HCT116 (cell line): ENCODE results near the gene SCYL2. TPM values are rescaled to one million over a fixed set of nuclear protein-coding genes. Genes with fewer than 3 reads are reported as not detected.
"Not testable (repeated sequence)": the region's sequence is repeated elsewhere in the genome, so short reads cannot be mapped to it uniquely, and the experiment has no call there.

Experiments
- ATAC-seq: fragments of 200-7000 bp; cut with Tn5 transposase; 2 replicates; pipeline ENCODE4 v1.9.1; 2020; ENCODE audit warnings: mild to moderate bottlenecking, moderate library complexity
- BruUV-seq: library from RNA; stranded (reverse); fragments of 400-500 nt; replicated peaks from 2 replicates; lab custom pipeline; 2021; lab: Mats Ljungman, UMichigan
- CTCF ChIA-PET: fragments of 300-600 bp; sonication (Branson Sonifier 250); formaldehyde crosslinking; loops from one replicate; lab custom pipeline; 2021; ENCODE audit warnings: antibody characterized with exemption; lab: Charles Lee
- POLR2A ChIA-PET: fragments of 300-600, 350-600 bp; sonication (Branson Sonifier 250); formaldehyde crosslinking; loops from one replicate; lab custom pipeline; 2021; ENCODE audit warnings: antibody characterized with exemption; lab: Charles Lee
- RAD21 ChIA-PET, 2 experiments: fragments of 300-600 bp; sonication (Branson Sonifier 250); formaldehyde crosslinking; loops; one replicate each; lab custom pipeline; 2023; ENCODE audit warnings: low total read pairs in 2 of 2; ENCODE audit not compliant: uncharacterized antibody in 2 of 2, unreplicated experiment in 2 of 2, low non-redundant PET in 1 of 2; lab: Charles Lee
- DNase-seq: peaks from one replicate; pipeline ENCODE4 v3.0.0-alpha.2; 2010; ENCODE audit warnings: low read depth, low spot score
- H2AFZ ChIP-seq: fragments of 200-600 bp; shearing (Covaris generic), sonication (generic); 2 replicates; pipeline ENCODE4 v1.6.1; 2017; ENCODE audit warnings: low read depth, mixed run types, mixed read lengths, antibody characterized with exemption, low read length; ENCODE audit not compliant: poor library complexity, severe bottlenecking
- H3K27ac ChIP-seq: 2 replicates; pipeline ENCODE4 v1.5.1; 2012; ENCODE audit warnings: low read depth, low read length
- H3K27me3 ChIP-seq: fragments of 200-600 bp; sonication (generic); 2 replicates; pipeline ENCODE4 v1.6.1; 2016; ENCODE audit warnings: mixed run types, low read length, mixed read lengths; ENCODE audit not compliant: insufficient read depth
- H3K36me3 ChIP-seq, 2 experiments: fragments of 200-500 bp in 1 of 2; fragments of 200-600 bp in 1 of 2; sonication (Bioruptor generic) in 1 of 2; sonication (generic) in 1 of 2; 2 replicates each; pipeline versions ENCODE4 v1.5.1 to v1.6.1; 2014 to 2016; ENCODE audit warnings: low read length in 2 of 2, inconsistent platforms in 1 of 2, mixed read lengths in 1 of 2, mixed run types in 1 of 2; ENCODE audit not compliant: insufficient read depth in 2 of 2, control insufficient read depth in 1 of 2
- H3K4me1 ChIP-seq, 2 experiments: fragments of 200-600 bp in 1 of 2; sonication (generic) in 1 of 2; 2 replicates each; pipeline versions ENCODE4 v1.5.1 to v1.6.1; 2012 to 2017; ENCODE audit warnings: low read length in 2 of 2, inconsistent platforms in 1 of 2, mild to moderate bottlenecking in 1 of 2, mixed read lengths in 1 of 2, mixed run types in 1 of 2, moderate library complexity in 1 of 2; ENCODE audit not compliant: insufficient read depth in 2 of 2, control insufficient read depth in 1 of 2
- H3K4me2 ChIP-seq: fragments of 200-600 bp; sonication (generic); 2 replicates; pipeline ENCODE4 v1.6.1; 2017; ENCODE audit warnings: mixed run types, low read length, mixed read lengths
- H3K4me3 ChIP-seq, 2 experiments: fragments of 200-600 bp in 1 of 2; sonication (generic) in 1 of 2; replicated peaks in 1 of 2; 2 replicates each; pipeline ENCODE4 v1.5.1; 2011 to 2016; ENCODE audit warnings: low read length in 2 of 2, control low read depth in 1 of 2, low read depth in 1 of 2, mild to moderate bottlenecking in 1 of 2, mixed read lengths in 1 of 2, mixed run types in 1 of 2
- H3K79me2 ChIP-seq: fragments of 200-600 bp; sonication (generic); 2 replicates; pipeline ENCODE4 v1.6.1; 2017; ENCODE audit warnings: mild to moderate bottlenecking, mixed run types, low read length, moderate library complexity, mixed read lengths; ENCODE audit not compliant: insufficient read depth
- H3K9ac ChIP-seq: fragments of 200-600 bp; sonication (generic); 2 replicates; pipeline ENCODE4 v1.6.1; 2016; ENCODE audit warnings: low read length, mixed read lengths
- H3K9me2 ChIP-seq: fragments of 200-600 bp; sonication (generic), shearing (Covaris generic); 2 replicates; pipeline ENCODE4 v1.6.1; 2017; ENCODE audit warnings: mixed run types, mild to moderate bottlenecking, moderate library complexity; ENCODE audit not compliant: insufficient read depth
- H3K9me3 ChIP-seq, 2 experiments: fragments of 200-500 bp in 1 of 2; fragments of 200-600 bp in 1 of 2; sonication (Bioruptor generic) in 1 of 2; sonication (generic) in 1 of 2; 2 replicates each; pipeline ENCODE4 v1.6.1; 2014 to 2017; ENCODE audit warnings: low read length in 2 of 2, mixed read lengths in 2 of 2, inconsistent platforms in 1 of 2, low read depth in 1 of 2, mild to moderate bottlenecking in 1 of 2, mixed run types in 1 of 2, moderate library complexity in 1 of 2; ENCODE audit not compliant: control insufficient read depth in 1 of 2, insufficient read depth in 1 of 2
- H4K20me1 ChIP-seq: fragments of 200-600 bp; sonication (generic), shearing (Covaris generic); 2 replicates; pipeline ENCODE4 v1.6.1; 2017; ENCODE audit warnings: mixed run types, mild to moderate bottlenecking, moderate library complexity; ENCODE audit not compliant: insufficient read depth
- CBX3 ChIP-seq: IDR thresholded peaks from 2 replicates; pipeline ENCODE4 v1.6.1; 2012; ENCODE audit warnings: low read depth
- EGR1 ChIP-seq: IDR thresholded peaks from 2 replicates; pipeline ENCODE4 v1.6.1; 2012; ENCODE audit warnings: low read depth
- ELF1 ChIP-seq: IDR thresholded peaks from 2 replicates; pipeline ENCODE4 v1.6.1; 2012; ENCODE audit warnings: low read depth, borderline replicate concordance
- EZH2phosphoT487 ChIP-seq: fragments of 200-600 bp; IDR thresholded peaks from 2 replicates; pipeline ENCODE4 v1.6.1; 2018; ENCODE audit warnings: antibody characterized with exemption, borderline replicate concordance
- FOSL1 ChIP-seq: IDR thresholded peaks from 2 replicates; pipeline ENCODE4 v1.6.1; 2012; ENCODE audit warnings: low read depth
- JUND ChIP-seq: IDR thresholded peaks from 2 replicates; pipeline ENCODE4 v1.6.1; 2012
- POLR2A ChIP-seq: IDR thresholded peaks from 2 replicates; pipeline ENCODE4 v1.7.0; 2011; ENCODE audit warnings: borderline replicate concordance; ENCODE audit not compliant: insufficient read depth, insufficient read length; ENCODE audit errors: extremely low read depth
- SIN3A ChIP-seq: IDR thresholded peaks from 2 replicates; pipeline ENCODE4 v1.6.1; 2012; ENCODE audit warnings: low read depth
- SRF ChIP-seq: IDR thresholded peaks from 2 replicates; pipeline ENCODE4 v1.6.1; 2012; ENCODE audit warnings: low read depth
- YY1 ChIP-seq: IDR thresholded peaks from 2 replicates; pipeline ENCODE4 v1.6.1; 2011; ENCODE audit warnings: low read length, low read depth, moderate library complexity, mild to moderate bottlenecking; ENCODE audit not compliant: insufficient replicate concordance; ENCODE audit errors: extremely low read depth
- ZFX ChIP-seq: fragments of 450-650 bp; IDR thresholded peaks from 2 replicates; pipeline ENCODE4 v1.6.1; 2017
- ZNF274 ChIP-seq: fragments of 200-500 bp; sonication (Bioruptor generic); IDR thresholded peaks from 2 replicates; pipeline ENCODE4 v1.6.1; 2014; ENCODE audit warnings: mild to moderate bottlenecking, low read depth, low read length, inconsistent platforms
- intact Hi-C: fragments of 100-400 bp; cut with micrococcal nuclease; formaldehyde crosslinking; loops from 2 replicates; pipeline ENCODE4 v1.10.0; 2022
- total RNA-seq: library from RNA; stranded (reverse); gene quantifications from one replicate; pipeline ENCODE4 v1.2.1, GENCODE V29; 2021; ENCODE audit not compliant: unreplicated experiment
- TF ChIP-seq, protein P1 (sequence below): IDR thresholded peaks from 2 replicates; pipeline ENCODE4 v1.6.1; 2012
- TF ChIP-seq, protein P2 (sequence below), 3 experiments: fragments of 200-600 bp in 1 of 3; sonication (generic) in 1 of 3; IDR thresholded peaks in 2 of 3; conservative IDR thresholded peaks in 1 of 3; 2 replicates each; pipeline ENCODE4 v1.5.1; 2012 to 2017; ENCODE audit warnings: low read depth in 2 of 3, low read length in 2 of 3, antibody characterized with exemption in 1 of 3, borderline replicate concordance in 1 of 3, control low read depth in 1 of 3, mild to moderate bottlenecking in 1 of 3, mixed read lengths in 1 of 3, mixed run types in 1 of 3, moderate library complexity in 1 of 3; ENCODE audit not compliant: insufficient read depth in 1 of 3
- TF ChIP-seq, protein P3 (sequence below): IDR thresholded peaks from 2 replicates; pipeline ENCODE4 v1.6.1; 2012; ENCODE audit warnings: low read depth

Gene SCYL2
- total RNA-seq, 1 experiment from 2014 or later, result 31.7 TPM

DNA sequence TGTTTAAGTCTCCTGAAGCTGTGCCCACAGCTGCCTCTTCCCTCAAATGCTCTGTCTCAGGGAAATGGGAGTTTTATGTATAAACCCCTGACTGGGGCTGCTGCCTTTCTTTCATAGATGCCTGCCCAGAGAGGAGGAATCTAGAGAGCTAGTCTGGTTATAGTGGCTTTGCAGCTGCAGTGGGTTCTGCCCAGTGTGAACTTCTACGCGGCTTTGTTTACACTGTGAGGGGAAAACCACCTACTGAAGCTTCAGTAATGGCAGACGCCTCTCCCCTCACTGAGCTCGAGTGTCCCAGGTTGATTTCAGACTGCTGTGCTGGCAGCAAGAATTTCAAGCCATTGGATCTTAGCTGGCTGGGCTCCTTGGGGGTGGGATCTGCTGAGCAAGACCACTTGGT is 36.9 kb downstream of the SCYL2 start:
- ChIA-PET POLR2A (no interaction called here), CTCF (no interaction called here), RAD21 (no interaction called here)
- Histone ChIP-seq H3K9me3 (no peaks in the 10 kb centered on the region), H4K20me1 (no peaks in the 10 kb centered on the region), H2AFZ (no peak overlapping the region), H3K27ac (no peak overlapping the region), H3K9me2 (no peaks in the 10 kb centered on the region), H3K79me2 (no peaks in the 10 kb centered on the region; the same call in 1 of the 2 replicates), H3K36me3 (peaks cover 0 to 2% of the 10 kb centered on the region in 2 experiments; a peak in 1 of 4 replicates), H3K27me3 (no peaks in the 10 kb centered on the region), H3K4me2 (no peak overlapping the region), H3K4me1 (no peaks in the 10 kb centered on the region), H3K4me3 (no peak overlapping the region), H3K9ac (no peak overlapping the region)
- TF ChIP-seq CBX3 (no peak), SRF (no peak), ELF1 (no peak), POLR2A (no peak), EZH2phosphoT487 (no peak), ZFX (no peak), YY1 (no peak), ZNF274 (no peak), EGR1 (no peak), JUND (no peak), FOSL1 (no peak), SIN3A (no peak)
- TF ChIP-seq, protein P1, sequence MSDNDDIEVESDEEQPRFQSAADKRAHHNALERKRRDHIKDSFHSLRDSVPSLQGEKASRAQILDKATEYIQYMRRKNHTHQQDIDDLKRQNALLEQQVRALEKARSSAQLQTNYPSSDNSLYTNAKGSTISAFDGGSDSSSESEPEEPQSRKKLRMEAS, result no peak
- TF ChIP-seq, protein P2, sequence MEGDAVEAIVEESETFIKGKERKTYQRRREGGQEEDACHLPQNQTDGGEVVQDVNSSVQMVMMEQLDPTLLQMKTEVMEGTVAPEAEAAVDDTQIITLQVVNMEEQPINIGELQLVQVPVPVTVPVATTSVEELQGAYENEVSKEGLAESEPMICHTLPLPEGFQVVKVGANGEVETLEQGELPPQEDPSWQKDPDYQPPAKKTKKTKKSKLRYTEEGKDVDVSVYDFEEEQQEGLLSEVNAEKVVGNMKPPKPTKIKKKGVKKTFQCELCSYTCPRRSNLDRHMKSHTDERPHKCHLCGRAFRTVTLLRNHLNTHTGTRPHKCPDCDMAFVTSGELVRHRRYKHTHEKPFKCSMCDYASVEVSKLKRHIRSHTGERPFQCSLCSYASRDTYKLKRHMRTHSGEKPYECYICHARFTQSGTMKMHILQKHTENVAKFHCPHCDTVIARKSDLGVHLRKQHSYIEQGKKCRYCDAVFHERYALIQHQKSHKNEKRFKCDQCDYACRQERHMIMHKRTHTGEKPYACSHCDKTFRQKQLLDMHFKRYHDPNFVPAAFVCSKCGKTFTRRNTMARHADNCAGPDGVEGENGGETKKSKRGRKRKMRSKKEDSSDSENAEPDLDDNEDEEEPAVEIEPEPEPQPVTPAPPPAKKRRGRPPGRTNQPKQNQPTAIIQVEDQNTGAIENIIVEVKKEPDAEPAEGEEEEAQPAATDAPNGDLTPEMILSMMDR (IDR thresholded peaks at IDR 0.05 in 2 of 3, conservative IDR thresholded peaks at IDR 0.05 in 1 of 3; ENCODE audit: borderline replicate concordance in 1 of 3, insufficient read depth in 1 of 3, low read depth in 2 of 3, low read length in 2 of 3), result no peak
- TF ChIP-seq, protein P3, sequence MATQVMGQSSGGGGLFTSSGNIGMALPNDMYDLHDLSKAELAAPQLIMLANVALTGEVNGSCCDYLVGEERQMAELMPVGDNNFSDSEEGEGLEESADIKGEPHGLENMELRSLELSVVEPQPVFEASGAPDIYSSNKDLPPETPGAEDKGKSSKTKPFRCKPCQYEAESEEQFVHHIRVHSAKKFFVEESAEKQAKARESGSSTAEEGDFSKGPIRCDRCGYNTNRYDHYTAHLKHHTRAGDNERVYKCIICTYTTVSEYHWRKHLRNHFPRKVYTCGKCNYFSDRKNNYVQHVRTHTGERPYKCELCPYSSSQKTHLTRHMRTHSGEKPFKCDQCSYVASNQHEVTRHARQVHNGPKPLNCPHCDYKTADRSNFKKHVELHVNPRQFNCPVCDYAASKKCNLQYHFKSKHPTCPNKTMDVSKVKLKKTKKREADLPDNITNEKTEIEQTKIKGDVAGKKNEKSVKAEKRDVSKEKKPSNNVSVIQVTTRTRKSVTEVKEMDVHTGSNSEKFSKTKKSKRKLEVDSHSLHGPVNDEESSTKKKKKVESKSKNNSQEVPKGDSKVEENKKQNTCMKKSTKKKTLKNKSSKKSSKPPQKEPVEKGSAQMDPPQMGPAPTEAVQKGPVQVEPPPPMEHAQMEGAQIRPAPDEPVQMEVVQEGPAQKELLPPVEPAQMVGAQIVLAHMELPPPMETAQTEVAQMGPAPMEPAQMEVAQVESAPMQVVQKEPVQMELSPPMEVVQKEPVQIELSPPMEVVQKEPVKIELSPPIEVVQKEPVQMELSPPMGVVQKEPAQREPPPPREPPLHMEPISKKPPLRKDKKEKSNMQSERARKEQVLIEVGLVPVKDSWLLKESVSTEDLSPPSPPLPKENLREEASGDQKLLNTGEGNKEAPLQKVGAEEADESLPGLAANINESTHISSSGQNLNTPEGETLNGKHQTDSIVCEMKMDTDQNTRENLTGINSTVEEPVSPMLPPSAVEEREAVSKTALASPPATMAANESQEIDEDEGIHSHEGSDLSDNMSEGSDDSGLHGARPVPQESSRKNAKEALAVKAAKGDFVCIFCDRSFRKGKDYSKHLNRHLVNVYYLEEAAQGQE, result no peak
- DNase-seq, result no peak
- intact Hi-C loops, result no loop called here
- BruUV-seq, result no TSS peak
- ATAC-seq, result no peak

DNA sequence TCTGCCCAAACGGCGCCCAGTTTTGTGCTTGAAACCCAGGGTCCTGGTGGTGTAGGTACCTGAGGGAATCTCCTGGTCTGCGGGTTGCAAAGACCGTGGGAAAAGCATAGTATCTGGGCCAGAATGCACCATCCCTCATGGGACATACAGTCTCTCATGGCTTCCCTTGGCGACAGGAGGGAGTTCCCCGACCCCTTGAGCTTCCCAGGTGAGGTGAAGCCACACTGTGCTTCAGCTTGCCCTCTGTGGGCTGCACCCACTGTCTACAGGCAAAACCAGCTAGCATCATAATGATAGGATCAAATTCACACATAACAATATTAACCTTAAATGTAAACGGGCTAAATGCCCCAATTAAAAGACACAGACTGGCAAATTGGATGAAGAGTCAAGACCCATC is 37.4 kb downstream of the SCYL2 start:
- H4K20me1 ChIP-seq, H3K4me1 ChIP-seq, H3K27ac ChIP-seq, POLR2A ChIA-PET, CTCF ChIA-PET, DNase-seq, H3K9me3 ChIP-seq, BruUV-seq, H3K9me2 ChIP-seq, H3K4me3 ChIP-seq, H2AFZ ChIP-seq, H3K36me3 ChIP-seq, H3K9ac ChIP-seq, RAD21 ChIA-PET, H3K27me3 ChIP-seq, ATAC-seq, H3K79me2 ChIP-seq, H3K4me2 ChIP-seq, intact Hi-C loops: not testable (repeated sequence)
